Measurements from ENCODE around the gene HERC2. TPM values are rescaled to one million over a fixed set of nuclear protein-coding genes. Genes with fewer than 3 reads are reported as not detected.

HERC2 gene
- total RNA-seq, 2 experiments from 2014 or later, result 36.0 to 36.5 TPM

DNA sequence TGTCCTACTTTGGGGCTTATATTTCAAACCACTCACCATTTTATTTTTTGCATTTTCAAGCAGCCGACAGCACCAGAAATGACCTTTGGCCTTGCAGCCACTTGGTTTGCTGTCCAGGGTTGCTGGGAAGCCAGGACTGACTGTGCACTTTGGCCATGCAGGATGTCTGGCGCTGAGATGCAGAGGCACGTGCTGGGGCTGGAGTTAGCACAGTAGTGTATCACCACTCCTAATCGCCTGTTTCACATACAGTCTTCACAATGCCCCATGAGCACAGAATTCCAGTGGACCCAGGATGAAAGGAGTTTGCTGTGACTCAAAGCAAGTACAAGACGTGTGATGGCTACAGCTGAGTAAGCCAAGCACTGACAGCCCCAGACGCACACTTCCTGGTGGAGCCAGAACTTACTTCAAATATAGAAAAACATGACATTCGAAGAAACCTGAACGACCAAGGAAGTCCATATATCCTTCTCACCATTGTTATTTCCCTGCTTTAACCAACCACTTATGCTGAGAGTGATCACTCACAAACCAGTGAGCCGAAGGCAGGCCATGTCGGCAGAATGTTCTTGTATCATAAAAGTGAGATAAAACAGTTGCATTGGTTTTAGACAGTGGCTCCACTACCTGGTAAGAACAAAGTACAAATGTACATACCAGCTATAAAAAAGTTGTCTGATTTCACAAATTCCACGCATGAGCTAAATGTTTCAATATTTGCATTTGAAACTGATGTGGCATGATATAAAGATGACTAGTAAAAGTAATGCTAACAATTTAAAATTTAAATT is 238.9 kb downstream of the HERC2 start:
- H3K36me3 Mint-ChIP-seq (ENCODE audit: low read depth), result no peaks in the 10 kb centered on the region
- no peak overlapping the region for H3K4me3 Mint-ChIP-seq
- H3K4me1 Mint-ChIP-seq (ENCODE audit: low read depth), result no peaks in the 10 kb centered on the region
- intact Hi-C loops (cut with DNase I, micrococcal nuclease), result no loop called here
- DNase-seq (no peak), ATAC-seq (ENCODE audit: poor library complexity) (no peak)
- H3K4me1 ChIP-seq (ENCODE audit: insufficient read depth, low read length), result peaks cover 3% of the 10 kb centered on the region
- CTCF ChIA-PET, result interaction anchor here (0.8 kb wide), 1 partner anchor 10 kb away, joined by 3 read pairs; no protein-coding TSS in a partner anchor
- peaks cover 10 to 18% of the 10 kb centered on the region in 2 experiments for H3K27me3 ChIP-seq (ENCODE audit: control insufficient read depth in 1 of 2, insufficient read depth in 2 of 2, low read length in 2 of 2)
- peaks cover 0 to 10% of the 10 kb centered on the region in 2 experiments for H3K9me3 ChIP-seq (ENCODE audit: control insufficient read depth in 1 of 2, insufficient read depth in 1 of 2, low read length in 2 of 2)
- H3K27ac ChIP-seq (ENCODE audit: low read depth in 1 of 2, low read length in 2 of 2), result no peak overlapping the region
- POLR2A ChIA-PET, result no interaction called here
- H3K9me3 Mint-ChIP-seq, result peaks cover 1% of the 10 kb centered on the region
- H3K27me3 Mint-ChIP-seq, result peaks cover 35% of the 10 kb centered on the region
- no peak overlapping the region for H3K4me3 ChIP-seq (ENCODE audit: low read length)
- no peak overlapping the region for H3K27ac Mint-ChIP-seq
- TF ChIP-seq, protein P1, sequence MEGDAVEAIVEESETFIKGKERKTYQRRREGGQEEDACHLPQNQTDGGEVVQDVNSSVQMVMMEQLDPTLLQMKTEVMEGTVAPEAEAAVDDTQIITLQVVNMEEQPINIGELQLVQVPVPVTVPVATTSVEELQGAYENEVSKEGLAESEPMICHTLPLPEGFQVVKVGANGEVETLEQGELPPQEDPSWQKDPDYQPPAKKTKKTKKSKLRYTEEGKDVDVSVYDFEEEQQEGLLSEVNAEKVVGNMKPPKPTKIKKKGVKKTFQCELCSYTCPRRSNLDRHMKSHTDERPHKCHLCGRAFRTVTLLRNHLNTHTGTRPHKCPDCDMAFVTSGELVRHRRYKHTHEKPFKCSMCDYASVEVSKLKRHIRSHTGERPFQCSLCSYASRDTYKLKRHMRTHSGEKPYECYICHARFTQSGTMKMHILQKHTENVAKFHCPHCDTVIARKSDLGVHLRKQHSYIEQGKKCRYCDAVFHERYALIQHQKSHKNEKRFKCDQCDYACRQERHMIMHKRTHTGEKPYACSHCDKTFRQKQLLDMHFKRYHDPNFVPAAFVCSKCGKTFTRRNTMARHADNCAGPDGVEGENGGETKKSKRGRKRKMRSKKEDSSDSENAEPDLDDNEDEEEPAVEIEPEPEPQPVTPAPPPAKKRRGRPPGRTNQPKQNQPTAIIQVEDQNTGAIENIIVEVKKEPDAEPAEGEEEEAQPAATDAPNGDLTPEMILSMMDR (IDR thresholded peaks at IDR 0.05), result no peak
- H3K36me3 ChIP-seq (ENCODE audit: insufficient read depth, low read length), result no peaks in the 10 kb centered on the region

DNA sequence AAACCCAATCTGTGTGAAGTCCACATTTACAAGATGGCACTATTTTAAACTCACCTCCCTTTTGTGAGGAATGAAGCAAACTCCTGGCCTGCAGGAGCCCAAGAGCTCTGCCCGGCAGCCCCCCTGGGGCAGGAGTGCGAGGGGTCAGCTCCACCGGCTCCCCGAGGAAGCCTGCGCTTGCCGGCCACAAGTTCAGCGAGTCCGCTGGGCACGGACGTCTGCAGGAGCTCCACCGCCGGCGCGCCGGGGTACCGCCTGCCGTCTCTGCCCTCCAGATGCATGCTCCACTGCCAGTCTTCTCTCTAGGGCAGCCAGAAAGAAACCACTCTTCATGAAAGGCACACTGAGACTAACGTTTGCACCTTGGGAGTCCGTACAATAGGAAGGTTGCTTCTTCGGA is 240.4 kb downstream of the HERC2 start:
- Histone ChIP-seq H3K36me3 (ENCODE audit: insufficient read depth, low read length) (no peaks in the 10 kb centered on the region), H3K27ac (ENCODE audit: low read depth in 1 of 2, low read length in 2 of 2) (no peak overlapping the region), H3K4me3 (ENCODE audit: low read length) (no peak overlapping the region), H3K27me3 (ENCODE audit: control insufficient read depth in 1 of 2, insufficient read depth in 2 of 2, low read length in 2 of 2) (peaks cover 10 to 18% of the 10 kb centered on the region in 2 experiments), H3K9me3 (ENCODE audit: control insufficient read depth in 1 of 2, insufficient read depth in 1 of 2, low read length in 2 of 2) (peaks cover 0 to 10% of the 10 kb centered on the region in 2 experiments), H3K4me1 (ENCODE audit: insufficient read depth, low read length) (peaks cover 3% of the 10 kb centered on the region)
- Mint-ChIP-seq H3K36me3 (ENCODE audit: low read depth) (no peaks in the 10 kb centered on the region), H3K4me1 (ENCODE audit: low read depth) (no peaks in the 10 kb centered on the region), H3K27ac (no peak overlapping the region), H3K27me3 (peaks cover 24% of the 10 kb centered on the region), H3K4me3 (no peak overlapping the region), H3K9me3 (no peaks in the 10 kb centered on the region)
- intact Hi-C loops (cut with DNase I, micrococcal nuclease), result no loop called here
- TF ChIP-seq, protein P1 (IDR thresholded peaks at IDR 0.05), result no peak
- DNase-seq (no peak), ATAC-seq (ENCODE audit: poor library complexity) (no peak)
- ChIA-PET CTCF (no interaction called here), POLR2A (no interaction called here)

DNA sequence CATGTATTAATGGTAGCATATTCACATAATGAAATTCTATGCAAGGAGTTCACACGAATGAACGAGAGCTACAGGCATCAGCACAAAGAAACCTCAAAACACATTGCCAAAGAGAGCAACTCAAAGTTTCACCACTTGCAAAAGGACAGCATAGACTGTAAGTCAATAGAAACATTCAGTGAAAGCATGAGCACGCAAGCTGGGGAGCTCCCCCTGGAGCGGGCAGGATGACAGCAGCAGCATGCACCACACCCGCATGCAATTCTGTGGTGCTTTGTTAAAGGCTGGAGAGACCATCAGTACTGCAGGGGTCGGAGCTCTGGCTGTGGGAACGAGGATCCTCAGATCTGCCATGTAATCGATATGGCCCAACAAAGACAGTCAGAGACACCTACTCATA is 241.6 kb downstream of the HERC2 start:
- Histone ChIP-seq H3K4me1 (ENCODE audit: insufficient read depth, low read length) (no peaks in the 10 kb centered on the region), H3K36me3 (ENCODE audit: insufficient read depth, low read length) (no peaks in the 10 kb centered on the region), H3K9me3 (ENCODE audit: control insufficient read depth in 1 of 2, insufficient read depth in 1 of 2, low read length in 2 of 2) (peaks cover 0 to 10% of the 10 kb centered on the region in 2 experiments), H3K27me3 (ENCODE audit: control insufficient read depth in 1 of 2, insufficient read depth in 2 of 2, low read length in 2 of 2) (peaks cover 6 to 11% of the 10 kb centered on the region in 2 experiments), H3K27ac (ENCODE audit: low read depth in 1 of 2, low read length in 2 of 2) (no peak overlapping the region), H3K4me3 (ENCODE audit: low read length) (no peak overlapping the region)
- DNase-seq, result no peak
- POLR2A ChIA-PET, result no interaction called here
- Mint-ChIP-seq H3K27ac (no peak overlapping the region), H3K36me3 (ENCODE audit: low read depth) (no peaks in the 10 kb centered on the region), H3K4me1 (ENCODE audit: low read depth) (no peaks in the 10 kb centered on the region), H3K4me3 (no peak overlapping the region), H3K9me3 (no peaks in the 10 kb centered on the region), H3K27me3 (peaks cover 18% of the 10 kb centered on the region)
- intact Hi-C loops (cut with DNase I, micrococcal nuclease), result no loop called here
- TF ChIP-seq, protein P1 (IDR thresholded peaks at IDR 0.05), result no peak
- CTCF ChIA-PET, result no interaction called here
- no peak for ATAC-seq (ENCODE audit: poor library complexity)

Data from CD4-positive, alpha-beta T cell (primary cell).